Coronary artery (tissue), 2 donors: Measurements from ENCODE around the gene PPARD.

ENCODE experiments used
- DNase-seq: peaks from one replicate; pipeline ENCODE4 v3.0.0-alpha.2; 2017; ENCODE audit warnings: low spot score
- H3K27ac ChIP-seq, 2 donors: fragments of 200-600 bp; sonication (generic); one replicate each; pipeline ENCODE4 v1.5.1; 2016 to 2019
- H3K4me3 ChIP-seq: fragments of 200-600 bp; sonication (generic); 2 replicates; pipeline ENCODE4 v1.5.1; 2016; ENCODE audit warnings: mild to moderate bottlenecking, moderate library complexity
- TF ChIP-seq, protein P1 (sequence below): fragments of 200-600 bp; sonication (generic); IDR thresholded peaks from one replicate; pipeline ENCODE4 v1.5.1; 2019; ENCODE audit warnings: antibody characterized with exemption

Gene PPARD

GRCh38 chr6:35297601-35298481 is 44.5 kb upstream of the PPARD start, which contains the start of gene DEF6:
DEF6 (plus strand) TSS chr6:35297818; CDS start chr6:35297857, 39 bp downstream.
- H3K27ac ChIP-seq: peak within 1 kb of the TSS in 1 of 2 donors; percentile 62
- H3K4me3 ChIP-seq: peak within 1 kb of the TSS; percentile 65
- TF ChIP-seq, protein P1, sequence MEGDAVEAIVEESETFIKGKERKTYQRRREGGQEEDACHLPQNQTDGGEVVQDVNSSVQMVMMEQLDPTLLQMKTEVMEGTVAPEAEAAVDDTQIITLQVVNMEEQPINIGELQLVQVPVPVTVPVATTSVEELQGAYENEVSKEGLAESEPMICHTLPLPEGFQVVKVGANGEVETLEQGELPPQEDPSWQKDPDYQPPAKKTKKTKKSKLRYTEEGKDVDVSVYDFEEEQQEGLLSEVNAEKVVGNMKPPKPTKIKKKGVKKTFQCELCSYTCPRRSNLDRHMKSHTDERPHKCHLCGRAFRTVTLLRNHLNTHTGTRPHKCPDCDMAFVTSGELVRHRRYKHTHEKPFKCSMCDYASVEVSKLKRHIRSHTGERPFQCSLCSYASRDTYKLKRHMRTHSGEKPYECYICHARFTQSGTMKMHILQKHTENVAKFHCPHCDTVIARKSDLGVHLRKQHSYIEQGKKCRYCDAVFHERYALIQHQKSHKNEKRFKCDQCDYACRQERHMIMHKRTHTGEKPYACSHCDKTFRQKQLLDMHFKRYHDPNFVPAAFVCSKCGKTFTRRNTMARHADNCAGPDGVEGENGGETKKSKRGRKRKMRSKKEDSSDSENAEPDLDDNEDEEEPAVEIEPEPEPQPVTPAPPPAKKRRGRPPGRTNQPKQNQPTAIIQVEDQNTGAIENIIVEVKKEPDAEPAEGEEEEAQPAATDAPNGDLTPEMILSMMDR: peak; percentile 12
- DNase-seq: no peak

- TF ChIP-seq, protein P1: no peak
These were observed 43.7 kb upstream of the PPARD start for GRCh38 chr6:35298625-35299140.

DNA sequence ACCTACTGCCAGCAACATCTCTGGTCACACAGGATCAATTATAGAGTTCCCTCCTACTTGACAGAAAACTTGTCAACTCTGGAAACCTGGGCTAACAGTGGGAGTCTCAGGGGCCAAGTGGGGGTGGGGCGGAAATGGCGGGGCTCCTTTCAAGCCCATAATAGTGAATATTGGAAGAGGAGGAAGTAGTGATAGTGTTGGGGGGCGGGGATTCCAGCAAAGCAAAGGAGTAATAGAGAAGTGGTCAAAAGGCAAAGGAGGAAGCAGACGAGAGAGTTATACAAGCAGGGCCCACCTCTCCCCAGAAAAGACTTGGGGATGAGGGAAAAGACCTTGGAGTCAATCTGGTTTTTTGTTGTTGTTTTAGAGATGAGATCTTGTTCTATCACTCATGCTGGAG is 42.7 kb upstream of the PPARD start:
- TF ChIP-seq, protein P1: no peak
- no peak for DNase-seq
- Histone ChIP-seq H3K27ac (peak overlapping the region in 1 of 2 donors; percentile 12), H3K4me3 (no peak overlapping the region)

More at GRCh38 chr6:35298625-35299140, 43.7 kb upstream of the PPARD start:
- Histone ChIP-seq H3K27ac (peak overlapping the region in 1 of 2 donors; percentile 62), H3K4me3 (peak overlapping the region; percentile 65)
- DNase-seq: no peak

- Histone ChIP-seq H3K27ac (no peak overlapping the region), H3K4me3 (no peak overlapping the region)
- DNase-seq: no peak
- TF ChIP-seq, protein P1: no peak
These were observed 41.5 kb upstream of the PPARD start for GRCh38 chr6:35300848-35301247.

- H3K4me3 ChIP-seq: no peak overlapping the region
- H3K27ac ChIP-seq: peak overlapping the region in 1 of 2 donors; percentile 38
- TF ChIP-seq, protein P1: no peak
- no peak for DNase-seq
These were observed 39.6 kb upstream of the PPARD start for GRCh38 chr6:35302604-35303241.

- no peak for DNase-seq
- no peak overlapping the region for H3K27ac ChIP-seq
- H3K4me3 ChIP-seq: no peak overlapping the region
- TF ChIP-seq, protein P1: no peak
These were observed 38.1 kb upstream of the PPARD start for GRCh38 chr6:35304299-35304698.
